Kidney (tissue), 14 donors: ENCODE results near the gene NAT9. TPM values are rescaled to one million over a fixed set of nuclear protein-coding genes. Genes with fewer than 3 reads are reported as not detected.

Source experiments
- DNase-seq, 5 donors: peaks; one replicate each; pipeline ENCODE4 v3.0.0-alpha.2; 2013 to 2020
- FAIRE-seq: peaks from 2 replicates; lab custom pipeline; 2012; peaks lifted over from hg19 to GRCh38; lab: Jason Lieb, UNC
- H3K27ac ChIP-seq, 2 donors: one replicate each; pipeline ENCODE4 v1.7.0; 2013; ENCODE audit warnings: low read depth in 2 of 2, low read length in 2 of 2, inconsistent platforms in 1 of 2
- H3K27me3 ChIP-seq: one replicate; pipeline ENCODE4 v1.7.1; 2013; ENCODE audit warnings: low read length, inconsistent platforms; ENCODE audit not compliant: control insufficient read depth, insufficient read depth
- H3K36me3 ChIP-seq, 3 donors: one replicate each; pipeline versions ENCODE4 v1.7.0 to v1.7.1; 2013; ENCODE audit warnings: low read length in 3 of 3, control low read depth in 1 of 3, inconsistent platforms in 1 of 3; ENCODE audit not compliant: insufficient read depth in 3 of 3, control insufficient read depth in 2 of 3
- H3K4me1 ChIP-seq, 3 donors: one replicate each; pipeline versions ENCODE4 v1.7.0 to v1.7.1; 2013; ENCODE audit warnings: low read length in 3 of 3, inconsistent platforms in 1 of 3, low read depth in 1 of 3; ENCODE audit not compliant: control insufficient read depth in 2 of 3, insufficient read depth in 2 of 3
- H3K4me3 ChIP-seq, 3 donors: one replicate each; pipeline versions ENCODE4 v1.7.0 to v1.8.1; 2013; ENCODE audit warnings: low read length in 3 of 3, control low read depth in 1 of 3, inconsistent platforms in 1 of 3
- H3K9ac ChIP-seq, 3 donors: one replicate each; pipeline versions ENCODE4 v1.7.0 to v1.7.1; 2013; ENCODE audit warnings: low read length in 3 of 3, control low read depth in 1 of 3, inconsistent platforms in 1 of 3
- H3K9me3 ChIP-seq, 3 donors: one replicate each; pipeline versions ENCODE4 v1.7.0 to v1.7.1; 2013; ENCODE audit warnings: low read length in 3 of 3, control low read depth in 1 of 3, inconsistent platforms in 1 of 3; ENCODE audit not compliant: control insufficient read depth in 2 of 3, insufficient read depth in 1 of 3
- CTCF ChIP-seq: IDR thresholded peaks from 3 replicates; pipeline ENCODE4 v1.5.1; 2012; ENCODE audit warnings: mild to moderate bottlenecking, moderate library complexity, borderline replicate concordance; ENCODE audit not compliant: insufficient read depth; ENCODE audit errors: extremely low read depth
- intact Hi-C: fragments of 100-400 bp; cut with DNase I; formaldehyde crosslinking; loops from one replicate; pipeline ENCODE4 v1.11.1; 2022
- polyA plus RNA-seq: library from polyadenylated mRNA; stranded (reverse); fragments of 350-450 nt; fragmentation: Illumina TruSeq; extraction: RNeasy Lipid Tissue Mini Kit (QIAGEN cat#74804); gene quantifications from one replicate; pipeline ENCODE4 v1.2.3, GENCODE V29; 2014; ENCODE audit warnings: low read depth, low replicate concordance; ENCODE audit not compliant: insufficient read depth
- total RNA-seq: library from RNA; stranded (reverse); fragmentation: NEBNext Ultra II Directional; extraction: Animal tissue kit (Norgen Biotek cat#: 25700); gene quantifications from one replicate; pipeline ENCODE4 v1.2.1, GENCODE V29; 2021
- donor health status: control.
- donor health status: control.
- donor health status: control.
- donor health status: control.
- donor health status: control.
- donor health status: DM: yes; HTN: yes; CAD: no.
- donor health status: Normal renal cell carcinoma (clear cell type).

The NAT9 gene
- total and polyA plus RNA-seq, 2 donors from 2014 or later: 33.5 to 41.5 TPM

- Histone ChIP-seq H3K9me3 (no peaks in the 10 kb centered on the region), H3K9ac (no peak overlapping the region), H3K27ac (no peak overlapping the region), H3K4me1 (no peaks in the 10 kb centered on the region), H3K4me3 (no peak overlapping the region), H3K27me3 (no peaks in the 10 kb centered on the region), H3K36me3 (no peaks in the 10 kb centered on the region)
- peak in 1 of 5 donors; percentile 56 for DNase-seq
- intact Hi-C loops: no loop called here
- no peak for FAIRE-seq
- TF ChIP-seq CTCF: no peak
Measured at GRCh38 chr17:74822939-74823367, 46.8 kb upstream of the NAT9 start.

- Histone ChIP-seq H3K4me3 (no peak overlapping the region), H3K9me3 (no peaks in the 10 kb centered on the region), H3K4me1 (no peaks in the 10 kb centered on the region), H3K9ac (no peak overlapping the region), H3K27me3 (no peaks in the 10 kb centered on the region), H3K27ac (no peak overlapping the region), H3K36me3 (no peaks in the 10 kb centered on the region)
- peak in 1 of 5 donors; percentile 33 for DNase-seq
- TF ChIP-seq CTCF: no peak
- FAIRE-seq: no peak
- intact Hi-C loops: no loop called here
Measured at GRCh38 chr17:74822335-74822938, 46.3 kb upstream of the NAT9 start.

GRCh38 chr17:74821655-74822334 lies 45.6 kb upstream of the NAT9 start:
- TF ChIP-seq CTCF: no peak

More at GRCh38 chr17:74821655-74822334, 45.6 kb upstream of the NAT9 start:
- no peak overlapping the region for H3K4me3 ChIP-seq
- no peaks in the 10 kb centered on the region for H3K27me3 ChIP-seq
- H3K36me3 ChIP-seq: no peaks in the 10 kb centered on the region
- no peak overlapping the region for H3K27ac ChIP-seq
- no peak overlapping the region for H3K9ac ChIP-seq
- intact Hi-C loops: no loop called here
- H3K4me1 ChIP-seq: no peaks in the 10 kb centered on the region
- H3K9me3 ChIP-seq: no peaks in the 10 kb centered on the region
- FAIRE-seq (no peak), DNase-seq (no peak)
